DMS79 treated with DMSO at 0.1 percent for 48 hours (cell line): Measurements from ENCODE around the gene BCKDK.
"Not testable (repeated sequence)": the region's sequence is repeated elsewhere in the genome, so short reads cannot be mapped to it uniquely, and the experiment has no call there.

ENCODE experiments used
- DNase-seq: peaks from one replicate; lab custom pipeline; 2025; lab: John Stamatoyannopoulos, UW

BCKDK gene

GRCh38 chr16:31142109-31143010, 34.2 kb downstream of the BCKDK start:
- DNase-seq, result peak; percentile 97

DNA sequence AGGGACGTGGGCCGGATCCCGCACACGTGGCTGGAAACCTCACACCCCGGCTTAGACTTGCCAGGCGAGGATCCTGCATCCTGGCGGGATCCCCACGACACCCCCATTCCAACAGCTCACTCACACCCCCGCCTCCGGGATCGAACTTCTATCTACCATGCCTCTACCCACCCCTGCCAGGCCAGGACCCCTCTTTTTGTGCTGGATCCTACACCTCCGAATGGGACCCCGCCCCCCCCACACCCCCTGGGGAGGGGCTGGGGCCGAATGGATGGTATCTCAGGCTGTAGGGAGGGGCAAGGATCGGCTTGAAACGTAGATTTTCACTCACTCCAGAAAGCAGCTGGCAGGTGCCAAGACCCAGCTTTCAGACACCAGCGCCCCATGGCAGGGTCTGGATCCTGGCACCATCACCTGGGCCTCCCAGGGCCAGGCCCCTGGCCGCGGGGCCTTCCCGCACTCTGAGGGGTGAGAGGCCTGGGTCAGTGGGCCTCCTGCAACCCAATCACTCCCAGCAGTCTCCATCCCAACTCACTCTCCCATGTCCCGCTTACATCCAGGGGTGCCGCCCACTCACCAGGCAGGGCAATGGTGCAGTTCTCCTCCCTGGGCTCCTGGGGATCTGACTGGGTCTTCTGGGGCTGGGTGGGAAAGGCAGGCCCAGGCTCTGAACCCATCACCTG, 35.0 kb downstream of the BCKDK start:
- DNase-seq, result no peak

GRCh38 chr16:31143694-31144148, 35.5 kb downstream of the BCKDK start:
- no peak for DNase-seq

DNA sequence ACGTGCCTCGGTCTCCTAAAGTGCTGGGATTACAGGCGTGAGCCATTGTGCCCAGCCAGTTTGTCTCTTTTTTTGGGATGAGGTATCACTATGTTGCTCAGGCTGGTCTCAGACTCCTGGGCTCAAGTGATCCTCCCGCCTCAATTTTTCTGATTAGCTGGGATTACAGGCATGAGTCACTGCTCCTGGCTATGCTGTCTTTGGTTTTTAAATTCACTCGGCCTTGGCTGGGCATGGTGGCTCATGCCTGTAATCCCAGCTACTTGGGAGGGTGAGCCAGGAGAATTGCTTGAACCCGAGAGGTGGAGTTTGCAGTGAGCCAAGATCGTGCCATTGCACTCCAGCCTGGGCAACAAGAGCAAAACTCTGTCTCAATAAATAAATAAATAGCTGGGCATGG, 36.2 kb downstream of the BCKDK start:
- not testable (repeated sequence) for DNase-seq

DNA sequence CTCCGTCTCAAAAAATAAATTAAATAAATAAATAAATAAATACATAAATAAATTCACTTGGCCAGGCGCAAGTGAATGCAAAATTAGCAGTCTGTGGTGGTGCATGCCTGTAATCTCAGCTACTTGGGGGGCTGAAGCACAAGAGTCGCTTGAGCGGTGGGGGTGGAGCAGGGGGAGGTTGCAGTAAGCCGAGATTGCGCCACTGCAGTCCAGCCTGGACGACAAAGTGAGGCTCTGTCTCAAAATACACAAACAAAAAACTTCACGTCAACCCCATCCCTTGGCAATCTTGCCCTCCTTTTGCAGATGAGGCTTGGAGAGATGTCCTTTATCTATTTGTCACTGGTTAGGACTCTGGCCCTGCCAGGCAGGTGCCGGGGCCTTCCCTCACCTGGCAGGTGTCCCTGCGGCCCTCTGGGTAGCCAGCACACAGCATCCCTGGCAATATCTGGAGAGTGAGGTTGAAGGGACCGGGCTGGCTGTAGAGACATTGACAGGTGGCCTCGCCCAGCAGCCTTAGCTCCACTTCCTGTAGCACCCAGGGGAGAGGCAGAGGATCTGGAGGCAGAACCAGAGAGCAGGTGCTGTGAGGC, 37.3 kb downstream of the BCKDK start:
- DNase-seq, result no peak

- no peak for DNase-seq
Observed at GRCh38 chr16:31147574-31147973, 39.4 kb downstream of the BCKDK start.

GRCh38 chr16:31148281-31148728, 40.1 kb downstream of the BCKDK start:
- no peak for DNase-seq

GRCh38 chr16:31148896-31149295, 40.7 kb downstream of the BCKDK start:
- DNase-seq, result no peak

GRCh38 chr16:31149332-31149731, 41.1 kb downstream of the BCKDK start:
- no peak for DNase-seq

GRCh38 chr16:31149894-31150890, 42.0 kb downstream of the BCKDK start, which contains the start of gene PRSS36:
Gene PRSS36, minus strand, starts transcription at chr16:31150066. Its CDS starts 31 bp downstream, at chr16:31150035.
- no peak for DNase-seq

DNA sequence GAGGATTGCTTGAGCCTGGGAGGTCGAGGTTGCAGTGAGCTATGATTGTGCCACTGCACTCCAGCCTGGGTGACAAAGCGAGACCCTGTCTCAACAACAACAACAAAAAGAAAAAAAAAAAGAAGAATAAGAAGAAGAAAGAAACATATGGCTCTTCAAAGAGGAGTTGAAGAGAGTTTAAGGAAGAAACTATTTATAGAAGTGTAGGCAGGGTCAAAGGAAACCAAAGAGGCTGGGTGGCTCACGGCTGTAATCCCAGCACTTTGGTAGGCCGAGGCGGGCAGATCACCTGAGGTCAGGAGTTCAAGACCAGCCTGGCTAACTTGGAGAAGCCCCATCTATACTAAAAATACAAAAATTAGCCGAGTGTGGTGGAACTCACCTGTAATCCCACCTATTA, 42.8 kb downstream of the BCKDK start:
- not testable (repeated sequence) for DNase-seq

- DNase-seq, result no peak
Observed at GRCh38 chr16:31157136-31157535, 49.0 kb downstream of the BCKDK start.
